ENCODE data around the gene MAP3K14. TPM values are rescaled to one million over a fixed set of nuclear protein-coding genes. Genes with fewer than 3 reads are reported as not detected.

The MAP3K14 gene
- total and polyA plus RNA-seq, 4 donors, result 1.2 to 7.8 (median 4.2) TPM

GRCh38 chr17:45222289-45222995 lies 94.4 kb downstream of the MAP3K14 start:
- Histone ChIP-seq H3K27me3 (ENCODE audit: control insufficient read depth in 4 of 4, insufficient read depth in 4 of 4, low read length in 3 of 4) (no peaks in the 10 kb centered on the region), H3K9ac (ENCODE audit: low read depth in 1 of 2, low read length in 2 of 2) (peak overlapping the region; percentile 24 to 44), H3K4me3 (ENCODE audit: low read depth in 1 of 3, low read length in 3 of 3) (peak overlapping the region in 2 of 3 donors; percentile 4 to 55), H3K9me3 (ENCODE audit: control insufficient read depth in 4 of 4, low read length in 3 of 4) (no peaks in the 10 kb centered on the region), H3K36me3 (ENCODE audit: control insufficient read depth in 4 of 4, insufficient read depth in 3 of 4, low read depth in 1 of 4, low read length in 3 of 4) (no peaks in the 10 kb centered on the region), H3K27ac (ENCODE audit: low read depth in 1 of 2, low read length in 2 of 2) (peak overlapping the region; percentile 64 to 71), H3K4me1 (ENCODE audit: control insufficient read depth in 4 of 4, insufficient read depth in 4 of 4, low read length in 3 of 4) (peaks cover 0 to 9% (median 5%) of the 10 kb centered on the region in 4 donors)
- TF ChIP-seq ATF3 (IDR thresholded peaks at IDR 0.05) (no peak), FOXA2 (IDR thresholded peaks at IDR 0.05) (no peak), RAD21 (IDR thresholded peaks at IDR 0.05) (no peak), CTCF (IDR thresholded peaks at IDR 0.05; ENCODE audit: low read depth, low read length, missing input control) (no peak), FOXA1 (IDR thresholded peaks at IDR 0.05) (no peak), JUND (IDR thresholded peaks at IDR 0.05) (no peak), TAF1 (conservative IDR thresholded peaks at IDR 0.05) (no peak), REST (IDR thresholded peaks at IDR 0.05) (no peak), SP1 (IDR thresholded peaks at IDR 0.05) (no peak), ZBTB33 (IDR thresholded peaks at IDR 0.05) (no peak), HNF4A (conservative IDR thresholded peaks at IDR 0.05) (no peak), RXRA (IDR thresholded peaks at IDR 0.05) (no peak), NR2F2 (IDR thresholded peaks at IDR 0.05) (no peak), MAX (IDR thresholded peaks at IDR 0.05) (no peak), HNF4G (IDR thresholded peaks at IDR 0.05) (no peak), EGR1 (IDR thresholded peaks at IDR 0.05; ENCODE audit: low read depth in 2 of 2) (no peak), GABPA (IDR thresholded peaks at IDR 0.05 in 1 of 2, conservative IDR thresholded peaks at IDR 0.05 in 1 of 2) (no peak), YY1 (IDR thresholded peaks at IDR 0.05) (no peak)
- peak; percentile 31 for DNase-seq (ENCODE audit: low spot score)
- 25% methylated on average over 33 of the region's 33 CpGs for WGBS

Measured in liver (tissue), 9 donors.